ENCODE data around the gene KLF16. TPM values are rescaled to one million over a fixed set of nuclear protein-coding genes. Genes with fewer than 3 reads are reported as not detected.

The KLF16 gene
- total and polyA plus RNA-seq, 9 of the 15 experiments (the other 6 are each of a cell fraction or from before 2014, with no cell fraction given): 0.04 to 60.4 (median 6.8) TPM

DNA sequence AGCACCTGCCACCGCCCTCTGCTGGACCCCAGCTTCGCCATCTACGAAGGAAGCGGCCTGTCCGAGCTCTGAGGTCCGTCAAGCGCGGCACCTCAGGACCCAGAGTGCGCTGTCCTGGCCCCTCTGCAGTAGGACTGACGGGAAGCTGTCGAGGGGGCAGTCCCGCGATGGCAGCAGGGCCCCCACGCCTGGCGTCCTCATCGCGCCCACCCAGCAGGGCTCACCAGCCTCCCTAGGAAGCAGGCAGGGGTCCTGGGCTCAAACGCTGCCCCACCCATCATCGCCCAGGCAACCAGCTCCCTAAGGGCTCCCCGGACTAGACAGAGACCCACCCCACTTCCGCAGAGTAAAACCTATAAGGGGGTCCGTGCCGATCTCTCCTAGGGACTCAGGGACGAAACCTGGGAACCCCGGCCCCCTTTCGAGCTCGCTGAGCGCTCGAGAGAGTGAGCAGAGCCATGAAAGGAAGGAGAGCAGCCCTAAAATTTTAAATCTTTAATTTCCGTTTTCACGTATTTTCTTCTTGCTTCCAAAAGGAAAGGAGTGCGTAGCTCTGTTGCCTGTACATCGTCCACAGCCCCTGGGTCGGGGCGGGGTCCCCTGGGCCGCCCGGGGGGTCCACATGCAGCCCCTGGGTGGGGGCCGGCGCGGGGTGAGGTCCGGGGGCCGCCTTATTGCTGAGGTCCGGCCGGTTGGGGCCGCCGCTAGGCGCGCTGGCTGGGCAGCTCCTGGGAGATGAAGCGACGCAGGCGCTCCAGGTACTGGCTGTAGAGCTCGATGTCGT is 13.3 kb upstream of the KLF16 start (continued):
- TF ChIP-seq, protein P1, sequence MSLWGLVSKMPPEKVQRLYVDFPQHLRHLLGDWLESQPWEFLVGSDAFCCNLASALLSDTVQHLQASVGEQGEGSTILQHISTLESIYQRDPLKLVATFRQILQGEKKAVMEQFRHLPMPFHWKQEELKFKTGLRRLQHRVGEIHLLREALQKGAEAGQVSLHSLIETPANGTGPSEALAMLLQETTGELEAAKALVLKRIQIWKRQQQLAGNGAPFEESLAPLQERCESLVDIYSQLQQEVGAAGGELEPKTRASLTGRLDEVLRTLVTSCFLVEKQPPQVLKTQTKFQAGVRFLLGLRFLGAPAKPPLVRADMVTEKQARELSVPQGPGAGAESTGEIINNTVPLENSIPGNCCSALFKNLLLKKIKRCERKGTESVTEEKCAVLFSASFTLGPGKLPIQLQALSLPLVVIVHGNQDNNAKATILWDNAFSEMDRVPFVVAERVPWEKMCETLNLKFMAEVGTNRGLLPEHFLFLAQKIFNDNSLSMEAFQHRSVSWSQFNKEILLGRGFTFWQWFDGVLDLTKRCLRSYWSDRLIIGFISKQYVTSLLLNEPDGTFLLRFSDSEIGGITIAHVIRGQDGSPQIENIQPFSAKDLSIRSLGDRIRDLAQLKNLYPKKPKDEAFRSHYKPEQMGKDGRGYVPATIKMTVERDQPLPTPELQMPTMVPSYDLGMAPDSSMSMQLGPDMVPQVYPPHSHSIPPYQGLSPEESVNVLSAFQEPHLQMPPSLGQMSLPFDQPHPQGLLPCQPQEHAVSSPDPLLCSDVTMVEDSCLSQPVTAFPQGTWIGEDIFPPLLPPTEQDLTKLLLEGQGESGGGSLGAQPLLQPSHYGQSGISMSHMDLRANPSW (CRISPR knock-in tag; IDR thresholded peaks at IDR 0.05): 0 out of 2 replicates have a peak, but pooled peaks have one; percentile 49
- TF ChIP-seq L3MBTL2 (IDR thresholded peaks at IDR 0.05): peak; percentile 32; the same call in 1 of the 2 replicates

DNA sequence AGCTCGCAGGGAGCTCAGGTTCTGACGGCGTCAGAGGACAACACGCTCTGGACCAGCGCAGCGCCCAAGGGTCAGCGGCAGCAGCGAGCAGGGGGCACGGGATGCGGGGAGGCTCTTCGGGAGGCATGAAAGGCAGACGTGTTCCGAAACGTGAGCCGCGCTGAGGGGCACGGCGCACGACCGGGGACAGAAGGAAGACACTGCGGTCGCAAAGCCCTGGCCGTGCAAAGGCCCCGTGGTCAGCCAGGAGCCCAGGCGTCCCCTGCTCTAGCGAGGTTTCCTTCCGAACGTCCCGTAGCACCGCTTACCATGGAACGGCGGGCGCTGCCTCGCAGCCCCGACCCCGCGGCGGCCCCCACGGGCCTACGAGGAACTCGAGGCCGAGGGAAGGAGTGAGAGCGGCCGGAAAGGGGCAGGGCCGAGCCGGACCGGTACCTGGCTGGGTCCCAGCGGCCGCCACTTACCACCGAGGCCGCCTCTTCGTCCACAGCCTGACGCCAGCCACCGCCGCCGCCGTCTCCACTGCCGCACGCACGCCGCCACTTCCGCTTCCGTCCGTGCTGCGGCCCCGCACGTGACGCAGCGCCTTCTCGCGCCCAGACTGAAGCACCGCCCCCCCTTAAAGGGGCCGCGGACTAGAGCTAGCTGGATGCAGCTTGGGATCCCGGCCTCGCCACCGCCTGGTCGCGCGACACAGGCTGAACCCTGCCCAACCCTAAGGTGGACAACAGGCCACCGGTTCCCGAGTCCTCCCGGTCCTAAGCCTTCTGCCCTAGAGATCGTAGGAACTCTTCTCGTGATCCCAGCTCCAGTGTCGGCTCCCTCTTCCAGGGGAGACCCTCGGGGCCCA is 12.5 kb upstream of the KLF16 start:
- peak overlapping the region; percentile 95 to 99 for H3K9ac ChIP-seq (ENCODE audit: insufficient read depth in 1 of 2, low read depth in 2 of 2, low read length in 2 of 2)
- H3K36me3 ChIP-seq (ENCODE audit: control insufficient read depth, insufficient read depth, low read length): peaks cover 33% of the 10 kb centered on the region; the same call in 2 of the 3 replicates
- in situ Hi-C loops (cut with MboI): no loop called here
- no peaks in the 10 kb centered on the region for H3K27me3 ChIP-seq (ENCODE audit: control insufficient read depth in 2 of 2, insufficient read depth in 2 of 2, low read length in 2 of 2)
- FAIRE-seq: peak; percentile 91
- WGBS (ENCODE audit: insufficient coverage, low coverage, missing lambda C conversion rate): 2% methylated on average over 48 of the region's 87 CpGs
- peaks cover 62% of the 10 kb centered on the region for H3K79me2 ChIP-seq (ENCODE audit: control insufficient read depth, insufficient read depth, low read length)
- peak; percentile 88 for ATAC-seq
- ChIA-PET CTCF (ENCODE audit: low intra/inter-chr PET ratio) (no interaction called here), POLR2A (interaction anchor here (0.6 to 2.3 kb wide), 10 partner anchors 8 to 45 kb away, joined by 3 to 24 read pairs (median 4); no protein-coding TSS in a partner anchor)
- peaks cover 37 to 56% of the 10 kb centered on the region in 2 experiments for H3K4me1 ChIP-seq (replicated peaks in 1 of 2; ENCODE audit: control insufficient read depth in 2 of 2, insufficient read depth in 2 of 2, low read length in 2 of 2)
- BruUV-seq (replicated peaks): TSS peak; percentile 71
- H3K9me1 ChIP-seq (ENCODE audit: control insufficient read depth, insufficient read depth, low read length): no peaks in the 10 kb centered on the region
- H3K27ac ChIP-seq (ENCODE audit: extremely low read depth, low read depth, low read length): peak overlapping the region; percentile 94
- no peaks in the 10 kb centered on the region for H3K9me3 ChIP-seq (replicated peaks; ENCODE audit: control insufficient read depth, insufficient read depth, low read depth, low read length)
- peak; percentile 77 to 97 (median 84) for DNase-seq (ENCODE audit: extremely low read depth in 1 of 4, low spot score in 3 of 4)
- H4K20me1 ChIP-seq (replicated peaks; ENCODE audit: control insufficient read depth, insufficient read depth, low read length): peaks cover 8% of the 10 kb centered on the region; the same call in 1 of the 2 replicates
- H3K4me2 ChIP-seq (ENCODE audit: insufficient read depth, low read length): peak overlapping the region; percentile 97
- H3K4me3 ChIP-seq: peak overlapping the region; percentile 100
- intact Hi-C loops (cut with micrococcal nuclease): no loop called here
- peak overlapping the region; percentile 86 for H2AFZ ChIP-seq (ENCODE audit: low read depth, low read length)
- TF ChIP-seq, protein P2, sequence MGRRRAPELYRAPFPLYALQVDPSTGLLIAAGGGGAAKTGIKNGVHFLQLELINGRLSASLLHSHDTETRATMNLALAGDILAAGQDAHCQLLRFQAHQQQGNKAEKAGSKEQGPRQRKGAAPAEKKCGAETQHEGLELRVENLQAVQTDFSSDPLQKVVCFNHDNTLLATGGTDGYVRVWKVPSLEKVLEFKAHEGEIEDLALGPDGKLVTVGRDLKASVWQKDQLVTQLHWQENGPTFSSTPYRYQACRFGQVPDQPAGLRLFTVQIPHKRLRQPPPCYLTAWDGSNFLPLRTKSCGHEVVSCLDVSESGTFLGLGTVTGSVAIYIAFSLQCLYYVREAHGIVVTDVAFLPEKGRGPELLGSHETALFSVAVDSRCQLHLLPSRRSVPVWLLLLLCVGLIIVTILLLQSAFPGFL (CRISPR knock-in tag; IDR thresholded peaks at IDR 0.05): no peak
- TF ChIP-seq ZBTB7A (IDR thresholded peaks at IDR 0.05; ENCODE audit: borderline replicate concordance, control insufficient read depth, low read depth, low read length) (peak; percentile 92), RHOXF2B (CRISPR knock-in tag; conservative IDR thresholded peaks at IDR 0.05) (no peak), SRSF1 (IDR thresholded peaks at IDR 0.05; ENCODE audit: low read depth, low read length) (no peak), ZNF76 (CRISPR knock-in tag; IDR thresholded peaks at IDR 0.05; ENCODE audit: borderline replicate concordance) (no peak; the same call in 1 of the 2 replicates), CBFA2T2 (conservative IDR thresholded peaks at IDR 0.05) (peak; percentile 72)
- TF ChIP-seq, protein P3, sequence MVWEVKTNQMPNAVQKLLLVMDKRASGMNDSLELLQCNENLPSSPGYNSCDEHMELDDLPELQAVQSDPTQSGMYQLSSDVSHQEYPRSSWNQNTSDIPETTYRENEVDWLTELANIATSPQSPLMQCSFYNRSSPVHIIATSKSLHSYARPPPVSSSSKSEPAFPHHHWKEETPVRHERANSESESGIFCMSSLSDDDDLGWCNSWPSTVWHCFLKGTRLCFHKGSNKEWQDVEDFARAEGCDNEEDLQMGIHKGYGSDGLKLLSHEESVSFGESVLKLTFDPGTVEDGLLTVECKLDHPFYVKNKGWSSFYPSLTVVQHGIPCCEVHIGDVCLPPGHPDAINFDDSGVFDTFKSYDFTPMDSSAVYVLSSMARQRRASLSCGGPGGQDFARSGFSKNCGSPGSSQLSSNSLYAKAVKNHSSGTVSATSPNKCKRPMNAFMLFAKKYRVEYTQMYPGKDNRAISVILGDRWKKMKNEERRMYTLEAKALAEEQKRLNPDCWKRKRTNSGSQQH (CRISPR knock-in tag; IDR thresholded peaks at IDR 0.05): 0 out of 2 replicates have a peak, but pooled peaks have one; percentile 4
- TF ChIP-seq, protein P4, sequence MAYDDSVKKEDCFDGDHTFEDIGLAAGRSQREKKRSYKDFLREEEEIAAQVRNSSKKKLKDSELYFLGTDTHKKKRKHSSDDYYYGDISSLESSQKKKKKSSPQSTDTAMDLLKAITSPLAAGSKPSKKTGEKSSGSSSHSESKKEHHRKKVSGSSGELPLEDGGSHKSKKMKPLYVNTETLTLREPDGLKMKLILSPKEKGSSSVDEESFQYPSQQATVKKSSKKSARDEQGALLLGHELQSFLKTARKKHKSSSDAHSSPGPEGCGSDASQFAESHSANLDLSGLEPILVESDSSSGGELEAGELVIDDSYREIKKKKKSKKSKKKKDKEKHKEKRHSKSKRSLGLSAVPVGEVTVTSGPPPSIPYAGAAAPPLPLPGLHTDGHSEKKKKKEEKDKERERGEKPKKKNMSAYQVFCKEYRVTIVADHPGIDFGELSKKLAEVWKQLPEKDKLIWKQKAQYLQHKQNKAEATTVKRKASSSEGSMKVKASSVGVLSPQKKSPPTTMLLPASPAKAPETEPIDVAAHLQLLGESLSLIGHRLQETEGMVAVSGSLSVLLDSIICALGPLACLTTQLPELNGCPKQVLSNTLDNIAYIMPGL (CRISPR knock-in tag; IDR thresholded peaks at IDR 0.05): peak; percentile 32; the same call in 1 of the 2 replicates
